NCI-H2107 treated with DMSO at 0.1 percent for 48 hours (cell line): ENCODE results near the gene TAF1B.

Experiments
- DNase-seq: peaks from one replicate; lab custom pipeline; 2025; ENCODE audit not compliant: unreplicated experiment; lab: John Stamatoyannopoulos, UW

Gene TAF1B

DNA sequence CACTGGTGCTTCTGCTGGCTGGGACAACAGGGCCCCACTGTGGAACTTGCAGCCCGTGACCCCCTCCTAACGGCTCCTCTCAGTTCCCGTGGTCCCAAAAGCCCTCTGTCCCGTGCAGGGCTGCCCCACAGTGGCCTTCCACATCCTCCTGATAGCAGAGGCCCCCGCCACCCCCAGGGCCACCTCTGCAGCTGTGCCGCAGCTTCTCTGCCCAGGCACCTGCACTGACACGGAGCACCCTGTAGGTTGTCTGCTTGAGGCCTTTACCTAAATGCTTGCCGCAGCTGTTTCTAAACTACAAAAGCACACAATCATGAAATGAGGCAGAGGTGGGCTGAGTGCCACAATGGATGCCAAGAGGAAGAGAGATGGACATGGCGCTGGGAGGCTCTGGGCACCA is 94.7 kb downstream of the TAF1B start:
- DNase-seq: no peak

DNA sequence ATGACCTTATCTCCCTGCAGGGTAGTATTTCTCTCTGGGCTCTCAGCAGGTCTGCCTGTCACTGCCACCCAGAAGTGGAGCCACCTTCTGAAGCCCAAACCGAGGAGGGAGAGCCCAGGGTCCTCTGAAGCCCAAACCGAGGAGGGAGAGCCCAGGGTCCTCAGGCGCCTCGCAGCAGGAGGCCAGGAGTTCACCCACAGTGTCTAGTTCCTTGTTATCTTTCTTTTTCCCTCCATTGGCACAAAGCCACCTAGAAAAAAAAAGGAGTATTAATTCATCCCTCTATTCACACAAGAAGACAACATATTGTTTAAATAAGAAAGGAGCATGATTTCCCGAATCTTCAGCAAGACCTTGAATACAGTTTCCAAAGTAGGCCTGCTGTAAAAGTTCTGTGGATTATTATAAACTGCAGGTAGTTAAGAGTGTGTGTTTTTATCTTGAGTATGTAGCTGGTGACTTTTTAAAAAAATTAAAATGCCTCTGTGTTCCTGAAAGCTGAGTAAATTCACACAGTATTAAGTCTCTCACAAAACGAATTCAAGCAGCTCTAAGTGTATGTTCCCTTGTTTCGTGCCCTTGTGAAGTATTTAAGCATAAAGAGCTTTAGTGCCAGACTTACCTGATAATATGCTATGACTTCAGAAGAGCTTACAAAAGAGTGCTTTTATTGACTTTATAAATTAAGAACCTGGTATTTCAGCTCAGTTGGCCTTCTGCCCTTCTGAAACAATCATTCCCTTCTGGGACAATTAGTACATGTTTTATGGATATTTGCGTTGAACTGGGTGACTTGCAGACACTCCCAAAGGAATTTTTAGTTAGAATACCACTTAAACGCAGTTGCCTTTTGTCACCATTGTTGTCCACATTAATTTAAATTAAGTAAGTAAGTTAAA is 96.6 kb downstream of the TAF1B start:
- peak; percentile 24 for DNase-seq

DNA sequence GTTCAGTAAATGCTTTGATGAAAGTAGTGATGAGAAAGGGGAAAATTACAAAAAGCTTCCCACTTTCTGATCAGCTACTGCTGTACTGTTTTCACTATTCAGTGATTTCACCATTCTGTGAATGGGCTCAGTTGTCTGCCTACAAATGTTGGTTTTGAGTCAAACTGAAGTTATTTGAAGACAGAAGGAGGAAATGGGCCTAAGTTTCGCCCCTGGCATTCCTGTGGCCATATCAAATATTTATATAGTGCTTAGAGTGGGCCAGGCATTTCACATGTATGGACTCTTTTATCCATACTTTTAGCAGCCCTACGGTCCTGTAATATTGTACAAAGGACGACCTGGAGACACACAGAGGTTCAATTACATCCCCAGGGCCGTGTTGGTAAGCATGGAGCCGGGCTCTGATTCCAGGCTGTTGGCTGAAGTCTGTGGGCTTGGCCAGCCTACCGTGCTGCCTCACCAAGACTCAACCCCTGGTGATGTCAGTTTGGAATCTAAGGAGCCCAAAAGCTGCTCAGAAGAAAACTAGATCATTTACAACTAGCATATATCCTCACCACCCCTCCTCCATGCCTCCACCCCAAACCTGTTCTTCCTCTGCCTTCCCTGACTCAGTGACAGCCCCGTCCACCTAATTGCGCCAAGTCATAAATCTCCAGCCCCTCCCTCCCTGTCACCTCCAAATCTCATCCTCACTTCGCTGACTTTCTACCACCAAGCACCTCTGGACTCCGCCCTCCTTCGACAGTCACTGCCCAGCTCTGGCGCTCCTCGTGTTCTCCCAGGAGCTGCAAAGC is 98.1 kb downstream of the TAF1B start:
- no peak for DNase-seq

DNA sequence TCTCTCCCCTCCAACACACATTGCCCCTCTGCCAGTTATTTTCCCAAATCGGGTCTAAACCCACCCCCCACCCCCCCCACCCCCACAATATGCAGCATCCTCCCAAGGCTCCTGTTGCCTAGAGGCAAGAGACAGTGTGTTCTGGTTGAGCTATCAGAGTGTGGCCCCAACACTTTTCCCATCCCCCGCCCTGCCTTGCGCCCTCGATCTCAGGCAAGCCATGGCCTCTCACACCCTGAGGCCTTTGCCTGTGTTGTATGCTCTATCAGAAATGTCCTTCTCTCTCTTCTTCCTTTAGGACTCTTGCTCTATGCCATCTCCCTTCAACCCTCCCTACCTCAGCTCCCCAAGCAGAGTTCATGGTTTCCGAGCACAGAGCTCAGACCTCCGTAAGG is 98.7 kb downstream of the TAF1B start:
- DNase-seq: no peak

DNA sequence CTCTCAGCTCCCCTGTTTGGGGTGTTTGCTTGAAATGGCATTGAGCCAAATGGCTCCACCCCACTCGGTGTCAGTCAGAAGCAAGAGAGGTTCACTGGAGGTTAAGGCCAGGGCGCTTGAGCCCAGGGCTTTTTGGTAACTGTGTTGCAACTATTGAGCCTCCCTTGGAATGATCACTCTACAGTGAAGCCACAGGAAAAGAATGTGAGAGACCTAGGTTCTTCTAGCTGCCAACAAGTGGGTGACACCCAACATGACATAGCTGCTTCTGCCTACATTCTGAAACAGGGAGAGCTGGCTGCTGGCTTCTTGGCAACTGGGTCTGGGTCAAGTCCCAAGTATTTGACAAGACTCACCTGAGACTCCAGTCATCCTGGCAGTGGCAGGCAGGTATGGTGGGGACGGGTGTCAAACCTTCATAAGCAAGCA is 101.1 kb downstream of the TAF1B start:
- DNase-seq: no peak

DNA sequence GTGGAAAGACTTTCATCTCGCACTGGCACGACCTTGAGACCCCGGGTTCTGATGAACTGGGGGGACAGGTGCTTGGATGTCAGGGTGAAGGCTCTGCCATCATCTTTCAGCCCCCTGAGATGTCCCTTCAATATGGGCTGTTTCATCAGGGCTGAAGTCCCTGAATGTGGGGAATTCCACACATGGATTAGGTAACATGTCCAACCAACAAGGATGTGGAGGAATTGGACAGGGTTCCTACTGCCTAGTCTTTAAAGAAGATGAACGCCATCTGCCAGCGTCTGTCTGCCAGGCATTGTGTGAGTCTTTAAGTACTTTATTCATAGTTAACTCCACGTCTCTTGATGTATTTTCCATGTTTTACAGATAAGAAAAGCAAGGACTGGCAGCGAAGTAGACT is 102.3 kb downstream of the TAF1B start:
- no peak for DNase-seq

DNA sequence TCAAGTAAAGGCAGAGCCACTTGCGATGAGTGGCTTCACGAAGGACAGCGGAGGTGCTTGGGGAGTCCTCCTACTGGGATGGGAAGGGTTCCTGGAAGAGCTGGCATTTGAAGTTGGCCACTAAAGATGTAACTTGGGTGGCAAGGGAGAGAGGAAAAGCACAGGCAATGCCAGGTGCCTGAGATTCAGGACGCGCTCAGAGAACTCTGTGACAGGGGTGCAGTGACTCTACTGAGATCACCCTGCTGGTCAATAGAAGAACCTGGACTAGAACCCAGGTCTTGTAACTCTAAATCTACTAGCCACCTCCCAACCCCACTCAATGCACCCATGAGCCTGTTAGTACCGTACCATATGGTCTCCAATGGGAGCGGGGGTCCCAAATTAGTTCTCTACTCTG is 102.8 kb downstream of the TAF1B start:
- no peak for DNase-seq

DNA sequence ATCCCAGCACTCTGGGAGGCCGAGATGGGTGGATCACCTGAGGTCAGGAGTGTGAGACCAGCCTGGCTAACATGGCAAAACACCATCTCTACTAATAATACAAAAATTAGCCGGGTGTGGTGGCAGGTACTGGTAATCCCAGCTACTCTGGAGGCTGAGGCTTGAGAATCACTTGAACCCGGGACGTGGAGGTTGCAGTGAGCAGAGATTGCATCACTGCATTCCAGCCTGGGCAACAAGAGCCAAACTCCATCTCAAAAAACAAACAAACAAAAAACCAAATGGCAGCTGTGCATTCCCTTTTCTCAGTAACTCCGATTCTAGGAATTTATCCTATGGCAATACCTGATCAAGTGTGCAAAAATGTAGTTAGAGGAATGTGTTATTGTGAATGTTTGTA is 103.5 kb downstream of the TAF1B start:
- DNase-seq: no peak

DNA sequence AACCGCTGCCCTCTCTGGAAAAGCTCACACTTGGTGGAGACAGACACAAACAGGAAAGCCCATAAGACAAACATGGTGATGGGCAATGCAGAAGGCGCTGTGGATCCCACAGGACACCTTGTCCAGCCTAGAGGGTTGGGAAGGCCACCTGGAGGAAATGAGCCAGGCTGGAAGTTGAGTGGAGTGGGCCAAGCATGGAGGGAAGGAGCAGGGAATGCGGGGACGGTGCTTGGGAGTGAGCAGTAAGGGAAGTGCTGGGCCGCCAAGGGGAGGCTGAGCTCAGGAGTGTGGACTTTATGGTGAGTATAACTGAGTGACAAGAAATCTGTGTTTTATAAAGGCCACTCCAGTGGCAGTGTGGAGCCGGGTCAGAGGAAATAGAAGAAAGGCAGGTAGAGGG is 105.4 kb downstream of the TAF1B start:
- DNase-seq: no peak

DNA sequence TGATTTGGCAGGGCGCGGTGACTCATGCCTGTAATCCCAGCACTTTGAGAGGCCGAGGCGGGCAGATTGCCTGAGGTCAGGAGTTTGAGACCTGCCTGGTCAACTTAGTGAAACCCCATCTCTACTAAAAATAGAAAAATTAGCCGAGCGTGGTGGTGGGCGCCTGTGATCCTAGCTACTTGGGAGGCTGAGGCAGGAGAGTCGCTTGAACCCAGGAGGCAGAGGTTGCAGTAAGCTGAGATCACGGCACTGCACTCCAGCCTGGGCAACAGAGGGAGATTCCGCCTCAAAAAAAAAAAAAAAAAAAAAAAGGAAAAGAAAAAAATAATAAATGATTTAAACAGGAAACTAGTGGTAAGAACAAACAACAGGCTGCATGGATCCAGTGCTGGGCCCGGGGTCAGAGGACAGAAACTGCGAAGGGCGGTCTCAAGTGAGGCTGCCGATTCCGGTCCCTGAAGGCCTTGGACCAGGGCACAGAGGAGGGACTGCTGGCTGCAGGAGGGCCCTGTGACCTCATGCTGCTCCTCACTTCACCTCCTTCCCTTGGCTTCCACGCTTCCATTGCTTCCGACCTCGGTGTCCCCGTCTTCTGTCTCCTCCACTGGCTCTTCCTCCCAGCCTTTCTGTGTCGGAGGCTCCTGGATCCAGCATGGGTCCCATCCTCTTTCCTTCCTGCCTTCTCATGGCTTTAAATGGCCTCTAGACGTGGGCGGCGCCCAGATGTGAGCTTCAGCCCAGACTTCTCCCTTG is 106.1 kb downstream of the TAF1B start:
- DNase-seq: no peak

DNA sequence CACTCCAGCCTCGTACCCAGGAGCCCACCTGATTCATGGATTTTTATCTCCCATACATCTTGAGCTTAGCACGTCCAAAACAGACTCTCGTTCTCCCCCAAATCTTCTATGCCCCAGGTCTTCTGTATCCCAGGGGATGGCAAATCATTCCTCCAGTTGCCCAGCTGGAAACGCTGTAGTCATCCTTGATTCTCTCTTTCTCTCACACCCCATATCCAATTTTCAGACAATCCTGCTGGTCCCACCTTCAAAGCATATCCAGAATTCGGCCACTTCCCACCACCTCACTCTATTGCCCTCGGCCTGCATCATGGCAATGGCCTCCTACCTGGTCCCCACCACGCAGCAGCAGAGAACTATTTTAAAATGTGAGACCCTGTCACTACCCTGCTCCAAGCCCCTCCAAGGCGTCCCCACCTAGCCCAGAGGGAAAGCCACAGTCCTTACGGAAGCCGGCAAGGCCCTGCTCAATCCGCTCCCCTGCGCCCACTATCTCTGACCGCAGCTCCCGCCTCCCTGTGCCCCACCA is 106.8 kb downstream of the TAF1B start:
- no peak for DNase-seq

DNA sequence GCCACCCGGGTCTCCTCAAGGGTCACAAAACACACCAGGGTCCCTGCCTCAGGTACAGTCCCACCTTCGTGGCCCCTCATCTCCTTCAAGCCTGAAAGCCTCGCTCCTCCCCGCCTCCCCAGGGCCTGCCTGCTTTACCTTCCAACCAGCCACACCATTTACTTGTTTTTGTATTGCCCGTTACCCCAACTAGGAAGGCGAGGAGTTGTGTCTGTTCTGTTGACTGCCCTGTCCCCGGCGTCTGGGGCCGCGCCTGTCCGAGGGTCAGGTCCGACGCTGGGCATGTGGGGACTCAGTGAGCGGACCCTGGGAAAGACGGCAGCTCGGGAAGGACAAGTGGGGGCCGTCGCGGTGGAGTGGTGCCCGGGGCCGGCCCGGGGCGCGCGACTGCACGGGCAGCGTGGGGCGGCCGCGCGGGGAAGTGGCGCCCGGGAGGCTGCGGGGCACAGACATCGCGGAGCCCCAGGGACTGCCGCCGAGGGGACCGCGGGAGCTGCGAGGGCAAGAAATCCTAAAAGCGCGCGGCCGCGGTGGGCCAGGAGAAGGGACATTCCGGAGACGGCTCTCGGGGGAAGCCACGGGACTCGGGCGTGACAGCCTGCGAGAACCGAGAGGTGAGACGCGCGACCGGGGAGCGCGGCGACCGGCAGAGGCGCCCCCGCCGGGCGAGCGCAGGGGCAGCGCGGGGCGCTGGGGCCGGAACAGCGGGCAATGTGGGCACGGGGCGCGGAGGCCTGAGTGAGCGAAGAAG is 107.4 kb downstream of the TAF1B start:
- DNase-seq: no peak

DNA sequence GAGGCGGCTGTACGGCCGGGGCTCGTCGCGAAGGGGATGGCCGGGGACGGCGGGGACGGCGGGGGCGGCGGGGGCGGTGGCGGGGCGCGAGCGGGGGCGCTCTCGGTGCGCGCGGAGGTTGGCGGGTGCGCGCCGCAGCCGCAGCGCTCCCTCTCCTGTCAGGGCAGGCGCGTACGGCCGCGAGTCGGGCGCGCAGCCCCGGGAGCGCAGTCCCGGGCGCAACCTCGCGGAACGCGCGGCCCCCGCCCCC is 107.9 kb downstream of the TAF1B start:
- DNase-seq: no peak

DNA sequence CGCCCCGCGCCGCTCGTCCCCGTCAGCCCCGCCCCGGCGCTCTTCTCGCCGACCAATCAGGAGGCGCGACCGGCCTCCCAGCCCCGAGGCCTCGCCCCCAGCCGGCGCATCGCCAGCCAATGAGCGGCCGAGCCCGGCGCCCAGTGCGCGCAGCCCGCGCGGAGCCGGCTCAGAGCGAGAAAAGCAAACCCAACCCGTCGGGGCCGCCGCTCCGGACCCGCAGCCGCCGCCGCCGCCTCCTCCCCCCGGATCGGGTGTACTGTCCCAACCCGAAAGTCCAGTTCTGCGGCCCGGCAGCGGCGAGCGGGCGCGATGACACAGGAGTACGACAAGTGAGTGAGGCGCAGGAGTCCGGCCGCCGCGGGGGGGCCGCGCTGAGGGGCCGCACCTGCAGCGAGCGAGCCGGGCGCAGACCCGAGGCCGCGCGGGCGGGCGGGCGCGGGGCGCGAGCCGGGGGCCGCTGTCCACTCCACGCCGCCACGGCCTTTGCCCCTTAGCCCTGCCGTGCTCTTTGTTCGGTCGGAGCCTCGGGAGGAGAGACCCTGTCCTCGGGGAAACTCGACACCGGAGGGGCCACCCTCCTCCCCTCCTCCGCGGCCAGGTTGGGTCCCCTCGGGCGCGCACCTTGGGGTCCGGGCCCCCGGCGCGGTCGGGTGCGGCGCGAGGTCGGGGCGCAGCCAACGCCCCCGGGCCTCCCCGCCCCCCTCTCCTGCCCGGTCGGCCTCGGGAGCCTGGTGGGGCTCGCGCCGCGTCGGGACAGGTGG is 108.4 kb downstream of the TAF1B start, which contains the start of gene GRHL1:
Gene GRHL1 (plus strand): TSS at position 172 of the 764 bp plus-strand sequence. CDS start 141 bp downstream, at position 313.
- peak; percentile 61 for DNase-seq

DNA sequence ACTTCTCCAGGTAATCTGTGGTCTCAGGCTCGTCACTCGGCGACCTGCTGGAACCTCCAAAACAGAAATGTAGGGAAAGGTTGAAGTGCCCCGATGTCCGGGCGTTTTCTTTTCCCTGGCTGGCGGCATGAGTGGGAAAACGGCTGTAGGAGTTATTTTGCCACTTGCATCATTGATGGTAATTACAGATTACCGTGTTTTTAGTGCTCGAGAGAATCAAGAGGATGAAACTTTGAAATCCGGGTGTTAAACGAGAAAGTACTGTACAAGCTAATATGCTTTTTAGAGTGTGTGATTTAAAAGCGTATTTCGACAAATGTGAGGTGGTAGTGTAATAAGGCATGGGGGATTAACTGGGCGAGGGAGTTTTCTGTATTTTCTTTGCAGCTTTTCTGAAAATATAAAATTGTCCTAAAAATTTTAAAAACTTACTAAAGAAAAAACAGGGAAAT is 109.0 kb downstream of the TAF1B start:
- DNase-seq: no peak

DNA sequence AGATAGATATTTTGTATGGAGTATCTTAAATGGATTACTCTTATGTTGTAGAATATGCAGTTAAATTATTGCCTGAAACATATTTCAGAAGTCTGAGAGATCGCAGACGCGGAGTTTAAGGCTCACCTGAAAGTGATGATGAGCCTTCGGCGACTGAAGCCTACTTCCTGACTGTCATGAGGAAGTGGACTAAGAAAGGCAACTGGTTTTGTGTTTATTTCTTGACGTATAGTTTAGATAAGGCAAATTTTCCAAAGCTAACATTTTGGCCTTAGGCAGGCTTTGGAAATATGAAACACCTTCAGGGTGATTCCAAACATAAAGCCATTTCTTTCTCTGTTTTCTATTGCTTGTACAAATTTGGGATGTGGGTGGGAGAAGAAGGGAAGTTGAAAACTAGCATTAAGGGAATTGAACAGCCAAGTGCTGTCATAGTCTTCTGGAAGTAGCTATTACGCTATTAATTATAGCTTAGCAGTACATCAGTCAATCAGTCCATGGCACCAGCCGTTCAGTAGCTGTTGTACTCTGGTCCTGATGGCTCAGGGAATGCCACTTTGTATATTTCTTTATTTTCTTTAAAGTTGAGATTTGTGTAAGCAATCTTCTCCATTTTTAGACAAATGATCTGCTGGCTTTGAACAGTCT is 109.7 kb downstream of the TAF1B start:
- no peak for DNase-seq

DNA sequence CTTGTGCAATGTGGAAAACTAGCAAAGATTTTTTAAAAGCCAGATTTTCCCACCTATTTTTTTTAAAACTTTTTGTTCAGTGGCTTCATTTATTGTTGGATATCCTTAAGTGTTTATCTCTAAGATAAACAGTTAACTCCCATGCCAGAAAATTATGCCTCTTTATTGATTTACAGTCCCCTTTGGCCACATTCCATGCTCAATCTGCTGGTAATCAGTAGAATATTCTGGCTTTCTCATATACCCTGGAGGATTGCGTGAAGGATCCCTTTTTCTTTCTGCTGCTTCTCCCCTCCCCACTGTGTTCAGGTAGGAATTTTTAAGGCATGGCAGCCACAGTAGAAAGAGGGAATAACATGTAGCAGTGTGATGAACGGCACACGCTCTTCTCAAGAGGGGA is 110.9 kb downstream of the TAF1B start:
- DNase-seq: no peak

DNA sequence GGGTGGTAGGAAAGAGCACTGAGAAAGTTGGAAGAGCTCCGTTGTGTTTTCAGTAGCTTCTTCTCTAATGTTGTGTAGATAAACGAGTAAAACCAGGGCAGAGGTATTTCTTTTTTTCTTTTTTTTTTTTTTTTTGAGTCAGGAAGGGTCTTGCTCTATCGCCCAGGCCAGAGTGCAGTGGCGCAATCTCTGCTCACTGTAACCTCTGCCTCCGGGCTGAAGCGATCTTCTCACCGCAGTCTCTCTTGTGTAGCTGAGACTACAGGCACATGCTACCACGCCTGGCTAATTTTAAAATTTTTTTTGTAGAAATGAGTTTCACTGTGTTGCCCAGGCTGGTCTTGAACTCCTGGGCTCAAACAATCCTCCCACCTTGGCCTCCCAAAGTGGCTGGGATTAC is 114.8 kb downstream of the TAF1B start:
- no peak for DNase-seq

DNA sequence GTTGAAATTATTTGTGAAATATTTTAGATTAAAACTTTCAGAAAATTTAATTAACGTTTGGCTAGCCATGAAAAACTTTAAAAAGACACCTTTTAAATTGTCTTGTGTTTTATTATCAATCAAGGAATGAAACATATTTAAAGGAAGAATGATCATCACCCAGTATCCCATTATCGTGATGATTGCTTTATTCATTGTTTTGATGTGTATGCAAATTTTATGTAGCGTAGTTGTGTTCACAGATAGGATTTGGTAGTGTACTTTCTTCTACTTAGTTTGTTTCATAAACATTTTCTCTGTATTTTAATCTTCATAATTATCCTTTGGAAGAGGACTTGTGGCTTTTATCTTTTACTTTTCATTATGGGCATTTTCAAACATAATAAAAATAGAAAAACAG is 116.0 kb downstream of the TAF1B start:
- DNase-seq: no peak
